ENCODE data around the gene PSMG4. TPM values are rescaled to one million over a fixed set of nuclear protein-coding genes. Genes with fewer than 3 reads are reported as not detected.

Gene PSMG4
- total RNA-seq, 1 experiment from 2014 or later: 10.1 TPM

DNA sequence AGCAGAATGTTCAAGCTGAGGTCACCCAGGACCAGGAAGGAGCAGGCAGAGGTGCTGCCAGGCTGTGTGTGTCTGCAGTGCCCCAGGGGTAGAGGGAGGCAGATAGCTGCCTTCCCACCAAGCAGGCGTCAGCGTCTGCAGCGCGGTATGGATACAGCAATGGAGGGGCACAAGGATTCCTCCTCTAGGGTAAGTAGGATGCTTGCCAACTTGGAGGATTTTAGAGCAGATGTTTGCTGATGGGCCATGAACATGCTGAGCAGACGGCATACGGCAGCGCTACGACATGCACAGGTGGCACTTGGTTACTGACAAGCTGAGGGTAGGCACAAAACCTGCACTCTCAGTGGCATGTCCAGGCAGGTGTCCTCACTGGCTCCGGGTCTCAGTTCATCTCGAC is 48.1 kb downstream of the PSMG4 start:
- DNase-seq: no peak
- Histone ChIP-seq H3K9me3 (replicated peaks) (no peaks in the 10 kb centered on the region), H3K4me3 (no peak overlapping the region), H3K4me1 (no peaks in the 10 kb centered on the region), H3K27ac (no peak overlapping the region), H3K36me3 (no peaks in the 10 kb centered on the region), H3K27me3 (no peaks in the 10 kb centered on the region)

DNA sequence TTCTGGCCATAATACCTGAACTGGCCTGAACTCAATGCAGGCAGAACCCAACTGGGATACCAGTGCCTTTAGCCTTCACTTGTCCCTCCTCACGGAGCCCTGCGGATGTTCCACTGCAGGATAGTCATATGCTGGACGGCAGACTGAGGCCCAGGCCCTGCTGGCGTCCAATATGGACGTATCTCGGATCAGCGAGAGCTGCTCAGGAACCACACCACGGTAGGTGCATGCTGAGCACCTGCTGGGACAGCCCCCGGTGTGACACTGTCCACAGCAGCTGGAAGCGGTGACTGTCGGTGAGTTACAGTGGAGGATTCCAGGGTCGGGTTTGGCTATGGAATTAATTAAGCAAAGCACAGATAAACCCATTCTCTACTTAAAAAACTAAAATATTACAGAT is 48.7 kb downstream of the PSMG4 start:
- Histone ChIP-seq H3K4me1 (no peaks in the 10 kb centered on the region), H3K36me3 (no peaks in the 10 kb centered on the region), H3K9me3 (replicated peaks) (no peaks in the 10 kb centered on the region), H3K27me3 (no peaks in the 10 kb centered on the region), H3K27ac (no peak overlapping the region), H3K4me3 (no peak overlapping the region)
- DNase-seq: no peak

DNA sequence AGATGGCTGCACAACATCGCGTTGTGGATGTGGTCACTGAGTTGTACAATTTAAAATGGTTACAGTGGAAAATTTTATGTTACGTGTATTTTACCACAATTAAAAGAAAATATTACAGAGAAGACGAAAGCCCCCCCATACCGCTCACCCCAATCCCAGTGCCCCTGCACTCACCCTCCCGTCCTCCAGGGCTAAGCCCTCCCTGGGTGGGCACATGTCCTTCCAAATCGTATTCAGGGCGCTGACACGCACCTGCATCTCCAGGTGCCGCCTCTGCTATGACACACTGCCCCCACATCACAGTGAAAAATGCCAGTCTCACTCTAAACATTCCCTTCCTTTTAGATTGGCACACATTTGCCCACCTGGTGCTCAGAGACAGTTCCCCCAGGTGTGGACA is 49.4 kb downstream of the PSMG4 start:
- DNase-seq: no peak
- no peaks in the 10 kb centered on the region for H3K27me3 ChIP-seq
- no peak overlapping the region for H3K27ac ChIP-seq
- no peaks in the 10 kb centered on the region for H3K36me3 ChIP-seq
- no peaks in the 10 kb centered on the region for H3K4me1 ChIP-seq
- no peaks in the 10 kb centered on the region for H3K9me3 ChIP-seq (replicated peaks)
- H3K4me3 ChIP-seq: no peak overlapping the region

DNA sequence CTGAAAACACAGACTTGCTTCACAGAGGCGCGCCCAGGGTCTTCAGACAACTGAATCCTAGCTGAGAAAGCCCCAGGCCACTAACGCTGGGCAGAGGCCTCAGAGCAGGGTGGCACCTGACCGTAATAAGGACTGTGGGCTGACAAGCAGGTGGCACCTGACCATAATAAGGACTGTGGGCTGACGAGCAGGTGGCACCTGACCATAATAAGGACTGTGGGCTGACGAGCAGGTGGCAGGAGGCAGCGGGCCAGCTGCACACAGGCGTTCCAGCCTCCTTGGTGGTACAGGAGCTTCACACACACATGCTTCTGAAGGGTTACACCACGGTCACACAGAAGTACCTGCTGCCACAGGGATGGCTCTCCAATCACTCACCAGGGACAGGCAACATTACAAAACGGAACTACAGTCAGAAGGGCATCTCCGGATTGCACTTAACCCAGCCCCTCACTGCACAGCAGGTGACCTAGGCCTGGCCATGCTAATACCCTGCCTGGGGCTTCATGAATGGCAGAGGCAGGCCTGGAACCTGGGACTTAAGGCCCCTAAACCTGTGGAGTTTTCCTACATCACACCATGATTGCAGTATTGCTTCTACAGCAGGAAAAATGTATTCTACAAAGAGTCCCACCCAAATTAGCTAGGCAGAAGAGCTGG is 50.8 kb downstream of the PSMG4 start:
- Histone ChIP-seq H3K9me3 (replicated peaks) (no peaks in the 10 kb centered on the region), H3K27ac (no peak overlapping the region), H3K4me3 (no peak overlapping the region), H3K27me3 (no peaks in the 10 kb centered on the region), H3K36me3 (no peaks in the 10 kb centered on the region), H3K4me1 (no peaks in the 10 kb centered on the region)
- DNase-seq: no peak

DNA sequence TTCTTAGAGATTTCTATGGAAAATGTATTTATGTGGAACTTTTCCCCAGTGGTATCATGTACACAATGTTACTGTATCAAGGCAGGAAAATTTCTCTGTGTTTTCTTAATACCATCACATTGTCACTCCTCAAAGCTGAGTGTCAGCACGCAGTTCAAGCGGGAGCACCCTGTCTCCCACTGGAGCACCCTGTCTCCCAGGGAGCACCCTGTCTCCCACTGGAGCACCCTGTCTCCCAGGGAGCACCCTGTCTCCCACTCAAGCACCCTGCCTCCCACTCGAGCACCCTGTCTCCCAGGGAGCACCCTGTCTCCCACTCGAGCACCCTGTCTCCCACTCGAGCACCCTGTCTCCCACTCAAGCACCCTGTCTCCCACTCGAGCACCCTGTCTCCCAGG is 51.3 kb downstream of the PSMG4 start:
- H3K4me3 ChIP-seq: no peak overlapping the region
- no peaks in the 10 kb centered on the region for H3K4me1 ChIP-seq
- H3K9me3 ChIP-seq (replicated peaks): no peaks in the 10 kb centered on the region
- no peak overlapping the region for H3K27ac ChIP-seq
- no peaks in the 10 kb centered on the region for H3K27me3 ChIP-seq
- no peak for DNase-seq
- H3K36me3 ChIP-seq: no peaks in the 10 kb centered on the region

DNA sequence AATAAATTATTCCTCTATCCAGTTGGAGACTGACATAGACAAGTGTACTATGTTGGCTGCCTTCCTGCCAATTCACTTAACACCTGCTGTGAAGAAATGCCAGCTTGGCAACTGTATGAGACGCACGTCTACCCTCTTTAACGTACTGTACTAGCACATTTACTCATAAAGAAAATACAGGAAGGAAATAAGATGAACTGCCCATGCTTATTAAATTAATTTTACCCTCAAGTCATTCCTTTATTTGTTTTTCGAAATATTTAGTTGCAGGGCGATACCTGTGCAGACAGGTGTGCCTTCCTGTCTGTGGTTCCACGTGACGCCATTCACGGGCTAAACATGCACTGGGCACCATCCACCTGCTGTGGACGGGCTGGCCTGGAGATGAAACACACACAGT is 52.0 kb downstream of the PSMG4 start:
- H3K9me3 ChIP-seq (replicated peaks): no peaks in the 10 kb centered on the region
- no peak overlapping the region for H3K27ac ChIP-seq
- H3K4me3 ChIP-seq: no peak overlapping the region
- H3K27me3 ChIP-seq: no peaks in the 10 kb centered on the region
- no peaks in the 10 kb centered on the region for H3K4me1 ChIP-seq
- no peak for DNase-seq
- H3K36me3 ChIP-seq: no peaks in the 10 kb centered on the region

DNA sequence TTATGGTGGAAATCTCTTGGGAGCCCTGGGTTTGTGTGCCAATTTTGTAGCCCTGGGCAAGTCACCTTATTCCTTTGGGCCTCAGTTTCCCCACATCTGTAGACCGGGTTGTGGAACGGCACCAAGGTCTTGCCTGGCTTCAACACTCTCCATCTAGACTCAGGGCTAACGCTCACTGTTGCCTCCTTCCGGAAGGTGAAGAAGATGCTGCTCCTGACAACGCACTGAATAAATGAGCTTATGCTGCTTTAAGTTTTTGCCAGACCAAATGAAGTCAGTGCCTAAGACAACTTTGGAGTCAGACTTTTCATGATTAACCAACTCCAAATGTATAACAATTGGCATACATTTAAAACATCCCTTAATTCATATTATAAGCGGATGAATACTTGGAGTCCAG is 53.1 kb downstream of the PSMG4 start:
- Histone ChIP-seq H3K27ac (no peak overlapping the region), H3K27me3 (no peaks in the 10 kb centered on the region), H3K4me3 (no peak overlapping the region), H3K4me1 (no peaks in the 10 kb centered on the region), H3K36me3 (no peaks in the 10 kb centered on the region), H3K9me3 (replicated peaks) (no peaks in the 10 kb centered on the region)
- DNase-seq: no peak

DNA sequence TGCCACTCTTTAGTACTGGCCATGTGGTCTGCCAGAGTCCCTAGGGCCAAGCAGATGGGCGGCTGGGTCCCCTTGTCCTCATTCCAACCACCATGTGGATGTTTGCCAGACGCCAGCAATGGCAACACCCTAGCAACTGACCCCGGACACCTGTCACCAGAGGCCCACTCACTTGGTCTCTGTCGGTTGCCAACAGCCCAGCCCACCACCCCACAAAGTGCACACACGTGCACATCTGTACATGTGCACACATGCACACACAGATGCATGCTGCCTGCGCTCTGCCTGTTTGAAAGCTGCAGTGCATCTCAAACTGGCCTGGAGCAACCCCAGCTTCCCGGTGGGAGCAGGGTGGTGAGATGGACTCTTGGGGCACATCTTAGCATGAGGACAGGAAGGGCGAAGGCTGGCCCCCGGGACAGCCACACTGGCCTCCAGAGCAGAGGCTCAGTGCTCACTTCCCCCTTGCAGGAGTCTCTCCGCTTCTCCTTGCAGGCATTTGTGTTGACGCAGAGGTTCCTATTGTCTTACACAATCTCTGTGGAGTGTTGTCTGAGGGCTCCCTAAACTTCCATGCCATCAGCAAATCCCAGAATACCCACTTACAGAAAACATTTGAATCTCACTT is 54.0 kb downstream of the PSMG4 start:
- H3K4me1 ChIP-seq: no peaks in the 10 kb centered on the region
- no peak overlapping the region for H3K4me3 ChIP-seq
- no peak overlapping the region for H3K27ac ChIP-seq
- H3K9me3 ChIP-seq (replicated peaks): no peaks in the 10 kb centered on the region
- H3K36me3 ChIP-seq: no peaks in the 10 kb centered on the region
- H3K27me3 ChIP-seq: no peaks in the 10 kb centered on the region
- DNase-seq: no peak

DNA sequence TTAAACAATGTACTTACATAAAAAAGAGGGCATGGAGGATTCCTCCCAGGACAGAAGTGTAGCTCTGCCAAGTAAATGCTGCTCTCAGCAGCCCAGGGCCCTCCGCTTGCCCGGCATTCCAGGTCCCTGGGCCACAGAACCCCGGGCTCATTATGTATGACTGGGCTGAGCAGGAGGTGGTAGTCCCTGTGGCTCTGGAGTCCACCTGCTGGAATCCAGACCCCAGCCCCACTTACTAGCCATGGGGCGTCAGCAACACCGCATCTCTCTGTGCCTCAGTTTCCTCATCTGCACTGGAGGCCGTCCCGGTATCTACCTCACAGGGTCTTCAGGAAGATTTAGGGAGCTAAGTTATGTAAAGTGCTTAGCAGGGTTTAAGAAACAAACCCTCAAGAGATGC is 55.4 kb downstream of the PSMG4 start:
- H3K4me3 ChIP-seq: no peak overlapping the region
- H3K9me3 ChIP-seq (replicated peaks): no peaks in the 10 kb centered on the region
- H3K36me3 ChIP-seq: no peaks in the 10 kb centered on the region
- no peaks in the 10 kb centered on the region for H3K27me3 ChIP-seq
- no peaks in the 10 kb centered on the region for H3K4me1 ChIP-seq
- DNase-seq: no peak
- no peak overlapping the region for H3K27ac ChIP-seq

DNA sequence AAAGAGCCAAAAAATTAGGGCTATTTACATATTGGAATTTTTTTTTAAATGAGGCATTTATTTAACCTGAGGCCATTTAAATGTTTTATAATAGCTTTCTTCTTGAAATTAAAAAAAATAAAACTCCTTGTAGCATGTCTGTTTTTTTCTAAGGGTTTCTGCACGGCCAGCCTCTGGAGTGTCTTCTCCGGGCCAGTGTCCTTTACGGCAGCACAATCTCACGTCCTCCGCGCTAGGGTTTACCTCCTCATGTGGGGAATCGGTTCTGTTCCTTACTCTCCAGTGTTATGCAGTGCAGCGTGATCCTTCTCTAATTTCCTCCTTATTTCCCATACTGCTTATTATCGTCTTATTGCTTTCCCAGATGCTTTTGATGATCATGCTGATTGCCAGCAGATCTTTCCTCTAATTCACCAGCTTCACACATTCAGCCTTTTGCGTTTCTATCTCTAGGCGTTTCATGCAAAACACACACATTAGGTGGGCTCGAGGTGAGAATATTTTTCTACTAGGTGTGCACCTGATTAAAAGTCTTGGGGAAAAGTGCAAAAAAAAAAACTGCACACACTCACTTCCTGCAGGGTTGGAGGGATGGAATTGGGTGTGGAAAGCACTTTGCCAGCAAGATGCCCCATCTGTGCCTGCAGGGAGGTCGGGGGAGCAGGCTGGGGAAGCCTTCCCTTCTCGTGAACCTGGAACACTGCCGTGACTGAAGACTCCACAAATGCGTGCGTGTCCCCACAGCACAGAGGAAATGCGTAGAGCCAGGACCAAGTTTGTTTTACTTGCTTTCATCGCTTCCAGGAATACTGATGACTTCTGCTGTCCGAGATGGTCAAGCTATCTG is 56.1 kb downstream of the PSMG4 start:
- DNase-seq: no peak
- H3K27me3 ChIP-seq: no peaks in the 10 kb centered on the region

DNA sequence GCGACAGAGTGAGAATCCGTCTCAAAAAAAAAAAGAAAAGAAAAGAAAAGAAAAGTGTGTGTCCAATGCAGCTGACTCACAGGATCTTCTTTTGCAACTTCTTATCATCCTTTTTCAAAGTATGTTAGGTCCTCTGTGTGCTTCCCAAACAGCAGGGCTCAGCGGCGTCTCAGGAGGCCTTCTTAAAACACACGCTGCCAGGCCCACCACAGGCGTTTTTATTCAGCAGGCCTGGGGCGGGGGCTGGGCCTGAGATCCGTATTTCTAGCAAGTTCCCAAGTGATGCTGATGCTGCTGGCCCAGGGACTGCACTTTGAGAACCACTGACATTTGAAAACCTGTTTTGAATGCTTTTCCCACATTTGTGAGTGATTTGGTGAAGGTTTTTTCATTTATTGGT is 57.1 kb downstream of the PSMG4 start:
- DNase-seq: no peak
- H3K36me3 ChIP-seq: no peaks in the 10 kb centered on the region
- no peak overlapping the region for H3K4me3 ChIP-seq
- H3K4me1 ChIP-seq: no peaks in the 10 kb centered on the region
- H3K27me3 ChIP-seq: no peaks in the 10 kb centered on the region
- H3K9me3 ChIP-seq (replicated peaks): no peaks in the 10 kb centered on the region
- H3K27ac ChIP-seq: no peak overlapping the region

More for the DNA sequence above, 56.1 kb downstream of the PSMG4 start:
- Histone ChIP-seq H3K27ac (no peak overlapping the region), H3K36me3 (no peaks in the 10 kb centered on the region), H3K4me1 (no peaks in the 10 kb centered on the region), H3K9me3 (replicated peaks) (no peaks in the 10 kb centered on the region), H3K4me3 (no peak overlapping the region)

DNA sequence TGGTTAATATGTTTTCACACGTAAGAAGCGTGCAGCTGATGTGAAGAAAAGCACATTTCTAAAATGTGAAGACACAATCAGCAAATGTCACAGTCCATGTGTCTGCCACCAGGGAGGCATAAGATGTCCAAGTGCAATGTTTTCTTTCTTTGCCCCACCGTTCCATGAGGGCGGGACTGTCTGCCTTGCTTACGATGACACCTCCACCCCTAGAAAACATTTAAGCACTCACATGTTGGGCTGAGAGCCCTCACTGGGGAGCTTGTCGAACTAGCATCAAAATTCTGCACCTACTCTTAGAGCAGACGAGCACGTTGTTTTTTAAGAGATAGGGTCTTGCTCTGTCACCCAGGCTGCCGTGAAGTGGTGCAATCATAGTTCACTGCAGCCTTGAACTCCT is 57.6 kb downstream of the PSMG4 start:
- Histone ChIP-seq H3K36me3 (no peaks in the 10 kb centered on the region), H3K4me3 (no peak overlapping the region), H3K27me3 (no peaks in the 10 kb centered on the region), H3K4me1 (no peaks in the 10 kb centered on the region), H3K27ac (no peak overlapping the region), H3K9me3 (replicated peaks) (no peaks in the 10 kb centered on the region)
- DNase-seq: no peak

DNA sequence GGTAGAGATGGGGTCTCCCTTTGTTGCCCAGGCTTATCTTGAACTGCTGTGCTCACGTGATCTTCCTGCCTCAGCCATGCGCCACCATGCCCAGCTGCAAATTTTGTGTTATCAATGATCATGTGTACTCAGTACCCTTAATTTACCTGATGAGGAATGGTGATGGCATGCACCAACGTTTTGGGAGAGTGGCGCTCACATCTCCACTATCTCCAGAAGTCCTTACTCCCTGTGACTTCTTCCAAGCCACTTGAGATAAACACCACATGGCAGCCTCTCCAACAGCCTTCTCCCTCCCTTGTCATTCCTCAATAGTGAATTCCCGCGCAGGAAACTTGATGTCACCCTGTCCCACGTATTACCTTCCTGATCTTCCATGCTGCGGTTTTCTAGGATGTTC is 58.1 kb downstream of the PSMG4 start:
- H3K9me3 ChIP-seq (replicated peaks): no peaks in the 10 kb centered on the region
- no peak overlapping the region for H3K27ac ChIP-seq
- H3K36me3 ChIP-seq: no peaks in the 10 kb centered on the region
- no peak for DNase-seq
- H3K27me3 ChIP-seq: no peaks in the 10 kb centered on the region
- no peak overlapping the region for H3K4me3 ChIP-seq
- H3K4me1 ChIP-seq: no peaks in the 10 kb centered on the region

Data from SJCRH30 (cell line).